ENCODE data around the gene DYRK1B.

GRCh38 chr19:39802958-39803357 lies 31.0 kb downstream of the DYRK1B start:
- no peak for TF ChIP-seq CTCF (conservative IDR thresholded peaks at IDR 0.05)
- no peak for TF ChIP-seq EZH2 (IDR thresholded peaks at IDR 0.05; ENCODE audit: low read depth)

Data from PC-9 (cell line).